Measurements from ENCODE around the gene RALGPS1. TPM values are rescaled to one million over a fixed set of nuclear protein-coding genes. Genes with fewer than 3 reads are reported as not detected.

The RALGPS1 gene
- total RNA-seq, 1 experiment from 2014 or later: 18.6 TPM

GRCh38 chr9:126953041-126953809, 38.6 kb downstream of the RALGPS1 start:
- H4K91ac ChIP-seq (ENCODE audit: insufficient read length, low read depth, low read length): no peak overlapping the region
- H3K56ac ChIP-seq (ENCODE audit: insufficient read length, low read depth, low read length): no peak overlapping the region
- no peaks in the 10 kb centered on the region for H3K36me3 Mint-ChIP-seq (ENCODE audit: insufficient read depth in 1 of 3, low read depth in 3 of 3)
- H2BK120ac ChIP-seq (ENCODE audit: low read depth, low read length, poor library complexity, severe bottlenecking): no peak overlapping the region
- no peak overlapping the region for H3K4me3 Mint-ChIP-seq
- whole genome bisulfite sequencing (ENCODE audit: extremely low coverage, insufficient read length, low lambda C conversion rate): no CpG with 5 or more reads among the region's 8 CpGs
- H2AK5ac ChIP-seq (ENCODE audit: insufficient read length, low read length): no peak overlapping the region
- H4K20me1 ChIP-seq (ENCODE audit: control insufficient read depth, insufficient read depth, insufficient read length): no peaks in the 10 kb centered on the region
- H3K79me2 ChIP-seq (ENCODE audit: insufficient read depth, low read length): no peaks in the 10 kb centered on the region
- H3K4me1 ChIP-seq (ENCODE audit: insufficient read depth, low read length): no peaks in the 10 kb centered on the region; the same call in 1 of the 2 replicates
- H4K5ac ChIP-seq (ENCODE audit: insufficient read length, low read depth, low read length): no peak overlapping the region
- no peak overlapping the region for H3K4ac ChIP-seq (ENCODE audit: low read depth, low read length)
- H3K9ac ChIP-seq (ENCODE audit: extremely low read depth, insufficient read length, low read length): no peak overlapping the region
- H3K4me2 ChIP-seq (ENCODE audit: insufficient read depth, insufficient read length, low read length): no peak overlapping the region
- no peak overlapping the region for H3K23ac ChIP-seq (ENCODE audit: insufficient read length, low read depth, low read length)
- H2BK5ac ChIP-seq (ENCODE audit: insufficient read length, low read length): no peak overlapping the region
- H3T11ph ChIP-seq (ENCODE audit: low read length): no peak overlapping the region
- no peak overlapping the region for H2BK20ac ChIP-seq (ENCODE audit: low read depth, low read length, poor library complexity, severe bottlenecking)
- H4K8ac ChIP-seq (replicated peaks; ENCODE audit: insufficient read length, low read depth, low read length): no peak overlapping the region
- no peak overlapping the region for H3K27ac ChIP-seq (ENCODE audit: insufficient read length, low read depth, low read length)
- no peak overlapping the region for H3K27ac Mint-ChIP-seq
- no peaks in the 10 kb centered on the region for H3K27me3 Mint-ChIP-seq (ENCODE audit: low read depth)
- no peak for TF ChIP-seq CTCF (conservative IDR thresholded peaks at IDR 0.05)
- H3K9me3 Mint-ChIP-seq: no peaks in the 10 kb centered on the region
- H2BK12ac ChIP-seq (ENCODE audit: insufficient read length, low read depth, low read length): no peak overlapping the region
- H3K79me1 ChIP-seq (ENCODE audit: insufficient read depth, low read depth, low read length, poor library complexity, severe bottlenecking): no peaks in the 10 kb centered on the region
- no peaks in the 10 kb centered on the region for H3K27me3 ChIP-seq (ENCODE audit: insufficient read depth, low read length)
- H3K23me2 ChIP-seq (ENCODE audit: insufficient read length, low read depth, low read length, poor library complexity, severe bottlenecking): no peaks in the 10 kb centered on the region
- H3K9me3 ChIP-seq (ENCODE audit: control insufficient read depth, low read depth, low read length): no peaks in the 10 kb centered on the region
- H2BK15ac ChIP-seq (ENCODE audit: low read depth, low read length): no peak overlapping the region
- no peak overlapping the region for H3K18ac ChIP-seq (ENCODE audit: insufficient read length, low read depth, low read length)
- peaks cover 7 to 10% of the 10 kb centered on the region in 2 experiments for H3K4me1 Mint-ChIP-seq
- no peak for DNase-seq
- H2AFZ ChIP-seq (ENCODE audit: low read length): no peak overlapping the region
- H3K14ac ChIP-seq (ENCODE audit: insufficient read depth, low read length): no peak overlapping the region

All from H9 (cell line).